PC-9 (cell line): Measurements from ENCODE around the gene PCNT. TPM values are rescaled to one million over a fixed set of nuclear protein-coding genes. Genes with fewer than 3 reads are reported as not detected.

Experiments
- Bru-seq: library from RNA; stranded (reverse); fragments of 400-500 nt; gene quantifications from one replicate; lab custom pipeline; 2021; lab: Mats Ljungman, UMichigan
- BruChase-seq, 2 experiments: library from RNA; stranded (reverse); fragments of 400-500 nt; gene quantifications; one replicate each; lab custom pipeline; 2021; lab: Mats Ljungman, UMichigan
- BruUV-seq: library from RNA; stranded (reverse); fragments of 400-500 nt; replicated peaks from 2 replicates; lab custom pipeline; 2021; lab: Mats Ljungman, UMichigan
- CTCF ChIA-PET: fragments of 300-600 bp; sonication (Branson Sonifier 250); formaldehyde crosslinking; loops from one replicate; lab custom pipeline; 2022; ENCODE audit warnings: antibody characterized with exemption; lab: Charles Lee
- POLR2A ChIA-PET: fragments of 300-600 bp; sonication (Branson Sonifier 250); formaldehyde crosslinking; loops from one replicate; lab custom pipeline; 2022; ENCODE audit warnings: antibody characterized with exemption; ENCODE audit not compliant: unreplicated experiment; lab: Charles Lee
- DNase-seq, 2 experiments: peaks; one replicate each; pipeline versions ENCODE4 v3.0.0 to v3.0.0-alpha.2; 2015 to 2022; ENCODE audit warnings: mixed read lengths in 1 of 2
- H2AFZ ChIP-seq: fragments of 200-600 bp; sonication (generic); 2 replicates; pipeline ENCODE4 v1.8.1; 2017; ENCODE audit warnings: antibody characterized with exemption
- H3F3A ChIP-seq: fragments of 200-600 bp; sonication (generic); 2 replicates; pipeline ENCODE4 v1.8.1; 2017; ENCODE audit warnings: antibody characterized with exemption, mild to moderate bottlenecking, low read depth; ENCODE audit not compliant: insufficient read depth
- H3K27ac ChIP-seq: fragments of 200-600 bp; sonication (generic); 2 replicates; pipeline ENCODE4 v1.6.1; 2016; ENCODE audit warnings: mixed run types
- H3K27me3 ChIP-seq: fragments of 200-600 bp; sonication (generic); 2 replicates; pipeline ENCODE4 v1.6.1; 2016; ENCODE audit warnings: low read depth, mixed run types; ENCODE audit not compliant: insufficient read depth
- H3K36me3 ChIP-seq: fragments of 200-600 bp; sonication (generic); 2 replicates; pipeline ENCODE4 v1.6.1; 2016; ENCODE audit warnings: low read depth, mixed run types
- H3K4me1 ChIP-seq: fragments of 200-600 bp; sonication (generic); replicated peaks from 2 replicates; pipeline ENCODE4 v1.6.1; 2016; ENCODE audit warnings: mixed run types; ENCODE audit not compliant: insufficient read depth
- H3K4me2 ChIP-seq: fragments of 200-600 bp; sonication (generic); 2 replicates; pipeline ENCODE4 v1.6.1; 2017; ENCODE audit warnings: mixed run types
- H3K4me3 ChIP-seq: fragments of 200-600 bp; sonication (generic); 2 replicates; pipeline ENCODE4 v1.6.1; 2016; ENCODE audit warnings: mixed run types
- H3K79me2 ChIP-seq: fragments of 200-600 bp; sonication (generic); 2 replicates; pipeline ENCODE4 v1.6.1; 2017; ENCODE audit warnings: low read depth, mixed run types
- H3K9me2 ChIP-seq: fragments of 200-600 bp; sonication (generic); 2 replicates; pipeline ENCODE4 v1.8.1; 2017; ENCODE audit warnings: mild to moderate bottlenecking; ENCODE audit not compliant: insufficient read depth
- H3K9me3 ChIP-seq: fragments of 200-600 bp; sonication (generic); 2 replicates; pipeline ENCODE4 v1.8.1; 2016; ENCODE audit warnings: low read depth; ENCODE audit not compliant: insufficient read depth
- H4K20me1 ChIP-seq: fragments of 200-600 bp; sonication (generic); 2 replicates; pipeline ENCODE4 v1.8.1; 2017; ENCODE audit not compliant: insufficient read depth
- CTCF ChIP-seq: fragments of 200-600 bp; sonication (generic); conservative IDR thresholded peaks from 2 replicates; pipeline ENCODE4 v1.6.1; 2017; ENCODE audit warnings: mixed run types, antibody characterized with exemption, mild to moderate bottlenecking, moderate library complexity
- EZH2 ChIP-seq: fragments of 200-600 bp; sonication (generic); IDR thresholded peaks from 2 replicates; pipeline ENCODE4 v1.8.0; 2017; ENCODE audit warnings: antibody characterized with exemption, low read depth
- intact Hi-C: fragments of 100-400 bp; cut with micrococcal nuclease; formaldehyde crosslinking; loops from one replicate; pipeline ENCODE4 v1.10.0; 2022; ENCODE audit not compliant: unreplicated experiment
- long read RNA-seq: library from polyadenylated mRNA; stranded (forward); transcript quantifications from one replicate; pipeline ENCODE4 v2.0.0, GENCODE V29; 2022
- total RNA-seq: library from RNA; stranded (reverse); gene quantifications from 2 replicates; pipeline ENCODE4 v1.2.3, GENCODE V29; 2021

The PCNT gene
- total RNA-seq: 33.4 and 33.6 TPM in 2 replicates
- Bru-seq, nascent RNA: percentile 65 among the genes with signal in this experiment
- BruChase-seq, experiment 1, labeled RNA remaining after a 2-hour chase: percentile 60 among the genes with signal in this experiment
- percentile 78 among the genes with signal in this experiment for BruChase-seq, experiment 2, labeled RNA remaining after a 6-hour chase
- long read RNA-seq, partial matches to known transcripts: 4 of 4 reads
- long read RNA-seq, other reads (novel, unspliced or antisense): 0 of 4 reads

- Histone ChIP-seq H3K79me2 (peaks cover 59% of the 10 kb centered on the region), H4K20me1 (no peaks in the 10 kb centered on the region), H3F3A (peaks cover 8% of the 10 kb centered on the region; the same call in 1 of the 2 replicates), H3K9me2 (no peaks in the 10 kb centered on the region), H3K27me3 (no peaks in the 10 kb centered on the region), H3K4me3 (peak within 1 kb of the TSS; percentile 98), H3K4me2 (peak within 1 kb of the TSS; percentile 99), H3K27ac (peak within 1 kb of the TSS; percentile 80), H2AFZ (peak within 1 kb of the TSS; percentile 96), H3K9me3 (no peaks in the 10 kb centered on the region), H3K36me3 (no peaks in the 10 kb centered on the region), H3K4me1 (peaks cover 16% of the 10 kb centered on the region)
- intact Hi-C loops: loop anchor here (1.0 kb wide), 1 partner anchor 38 kb away; the partner anchor contains the start of gene YBEY
- CTCF ChIA-PET: no interaction called here
- BruUV-seq: no TSS peak
- no peak for TF ChIP-seq CTCF
- no peak for TF ChIP-seq EZH2
- POLR2A ChIA-PET: no interaction called here
- peak; percentile 86 to 96 for DNase-seq
Observed at GRCh38 chr21:46323710-46324389, at the start of gene PCNT, which contains the start of gene C21orf58. Gene PCNT (plus strand): TSS chr21:46324156. CDS start chr21:46324229, 73 bp downstream. Gene C21orf58 (minus strand): TSS chr21:46323870. CDS start chr21:46322738, 1,132 bp downstream.

DNA sequence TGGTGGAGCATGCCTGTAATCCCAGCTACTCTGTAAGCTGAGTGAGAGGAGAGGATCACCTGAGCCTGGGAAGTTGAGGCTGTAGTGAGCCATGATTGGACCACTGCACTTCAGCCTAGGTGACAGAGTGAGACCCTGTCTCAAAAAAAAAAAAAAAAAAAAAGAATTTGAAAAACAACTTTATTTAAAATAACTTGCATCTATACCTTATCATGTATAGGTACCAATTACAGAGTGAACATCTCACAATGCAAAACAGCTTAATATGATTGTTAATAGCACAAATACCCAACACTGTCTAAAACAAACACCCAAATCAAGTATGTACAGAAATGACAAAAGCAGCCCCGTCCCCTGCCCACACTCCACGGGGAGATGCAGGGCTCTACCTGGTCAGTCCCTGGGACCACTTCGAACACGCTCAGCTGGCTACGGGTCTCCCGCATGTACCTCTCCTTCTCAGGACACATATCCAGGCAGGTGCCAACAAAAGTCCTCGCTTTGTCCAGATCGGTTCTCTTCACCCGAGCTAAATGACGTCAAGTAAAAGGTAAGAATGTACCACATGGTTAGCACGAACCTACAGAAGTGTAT lies 49.1 kb upstream of the PCNT start:
- no peak overlapping the region for H2AFZ ChIP-seq
- CTCF ChIA-PET: no interaction called here
- H4K20me1 ChIP-seq: no peaks in the 10 kb centered on the region; the same call in 1 of the 2 replicates
- no peak overlapping the region for H3K4me3 ChIP-seq
- H3K9me3 ChIP-seq: no peaks in the 10 kb centered on the region
- H3F3A ChIP-seq: peaks cover 7% of the 10 kb centered on the region; the same call in 1 of the 2 replicates
- BruUV-seq: no TSS peak
- POLR2A ChIA-PET: no interaction called here
- H3K36me3 ChIP-seq: 0 out of 2 replicates have a peak, but pooled peaks cover 11% of the 10 kb centered on the region
- no peak overlapping the region for H3K4me2 ChIP-seq
- intact Hi-C loops: no loop called here
- TF ChIP-seq EZH2 (no peak), CTCF (no peak)
- no peak for DNase-seq
- H3K4me1 ChIP-seq: no peaks in the 10 kb centered on the region
- no peak overlapping the region for H3K27ac ChIP-seq
- no peaks in the 10 kb centered on the region for H3K79me2 ChIP-seq
- no peaks in the 10 kb centered on the region for H3K9me2 ChIP-seq
- no peaks in the 10 kb centered on the region for H3K27me3 ChIP-seq

GRCh38 chr21:46284077-46284644 lies 39.8 kb upstream of the PCNT start:
- Histone ChIP-seq H3K4me3 (peak overlapping the region; percentile 69; the same call in 1 of the 2 replicates), H3K27me3 (no peaks in the 10 kb centered on the region), H3K36me3 (peaks cover 5% of the 10 kb centered on the region; the same call in 1 of the 2 replicates), H3K79me2 (peaks cover 41% of the 10 kb centered on the region), H3K27ac (no peak overlapping the region), H3K9me3 (no peaks in the 10 kb centered on the region), H3F3A (peaks cover 17% of the 10 kb centered on the region; the same call in 1 of the 2 replicates), H2AFZ (no peak overlapping the region), H3K4me1 (peaks cover 29% of the 10 kb centered on the region), H4K20me1 (peaks cover 8% of the 10 kb centered on the region; the same call in 1 of the 2 replicates), H3K4me2 (peak overlapping the region; percentile 94), H3K9me2 (no peaks in the 10 kb centered on the region)
- intact Hi-C loops: loop anchor here (10.0 kb wide), 1 partner anchor 139 kb away; no protein-coding TSS in a partner anchor
- ChIA-PET POLR2A (interaction anchor here (0.6 kb wide), 1 partner anchor 239 kb away, joined by 5 read pairs; no protein-coding TSS in a partner anchor), CTCF (no interaction called here)
- no TSS peak for BruUV-seq
- no peak for TF ChIP-seq CTCF
- TF ChIP-seq EZH2: no peak
- no peak for DNase-seq
